Caco-2 (cell line): Measurements from ENCODE around the gene ZBTB7B. TPM values are rescaled to one million over a fixed set of nuclear protein-coding genes. Genes with fewer than 3 reads are reported as not detected.

Experiments
- BruUV-seq: library from RNA; stranded (reverse); fragments of 400-500 nt; replicated peaks from 2 replicates; lab custom pipeline; 2021; lab: Mats Ljungman, UMichigan
- CTCF ChIA-PET: fragments of 300-600 bp; sonication (Branson Sonifier 250); formaldehyde crosslinking; loops from one replicate; lab custom pipeline; 2022; ENCODE audit warnings: antibody characterized with exemption; lab: Charles Lee
- POLR2A ChIA-PET: fragments of 300-600 bp; sonication (Branson Sonifier 250); formaldehyde crosslinking; loops from one replicate; lab custom pipeline; 2022; ENCODE audit warnings: antibody characterized with exemption; lab: Charles Lee
- DNase-seq, 2 experiments: peaks; one replicate each; pipeline versions ENCODE4 v3.0.0 to v3.0.0-alpha.2; 2020 to 2022
- H3K27me3 ChIP-seq: replicated peaks from 2 replicates; pipeline ENCODE4 v1.6.0; 2011; ENCODE audit warnings: low read length; ENCODE audit not compliant: control insufficient read depth, insufficient read depth
- H3K36me3 ChIP-seq: 2 replicates; pipeline ENCODE4 v1.5.1; 2011; ENCODE audit warnings: low read length; ENCODE audit not compliant: control insufficient read depth, insufficient read depth
- H3K4me1 ChIP-seq: fragments of 250-450 bp; sonication (Bioruptor Pico); 2 replicates; pipeline ENCODE4 v1.5.1; 2020; ENCODE audit warnings: mild to moderate bottlenecking
- H3K4me3 ChIP-seq: 2 replicates; pipeline ENCODE4 v1.5.1; 2011; ENCODE audit warnings: low read depth, mild to moderate bottlenecking, control low read depth, low read length
- H3K9me3 ChIP-seq: fragments of 250-450 bp; sonication (Bioruptor Pico); 2 replicates; pipeline ENCODE4 v1.5.1; 2020; ENCODE audit warnings: mild to moderate bottlenecking, moderate library complexity
- H3K27ac Mint-ChIP-seq: one replicate; pipeline ENCODE4 v1.8.0; 2022; ENCODE audit warnings: mixed read lengths; ENCODE audit not compliant: unreplicated experiment
- H3K27me3 Mint-ChIP-seq: one replicate; pipeline ENCODE4 v1.8.0; 2022; ENCODE audit warnings: mixed read lengths; ENCODE audit not compliant: insufficient read depth, unreplicated experiment
- H3K36me3 Mint-ChIP-seq: one replicate; pipeline ENCODE4 v1.8.0; 2022; ENCODE audit warnings: mild to moderate bottlenecking, mixed read lengths; ENCODE audit not compliant: insufficient read depth, unreplicated experiment
- H3K4me1 Mint-ChIP-seq: one replicate; pipeline ENCODE4 v1.8.0; 2022; ENCODE audit warnings: low read depth, mixed read lengths; ENCODE audit not compliant: unreplicated experiment
- H3K4me3 Mint-ChIP-seq: one replicate; pipeline ENCODE4 v1.8.0; 2022; ENCODE audit warnings: mild to moderate bottlenecking, moderate library complexity, mixed read lengths; ENCODE audit not compliant: unreplicated experiment
- H3K9me3 Mint-ChIP-seq: one replicate; pipeline ENCODE4 v1.8.0; 2022; ENCODE audit warnings: mixed read lengths; ENCODE audit not compliant: unreplicated experiment
- CTCF ChIP-seq, 2 experiments: fragments of 200-600 bp in 1 of 2; IDR thresholded peaks; 1 replicate in 1 of 2; 2 replicates in 1 of 2; pipeline versions ENCODE4 v1.5.1 to v1.8.0; 2011 to 2022; ENCODE audit warnings: antibody characterized with exemption in 1 of 2, control low read depth in 1 of 2, inconsistent platforms in 1 of 2, low read depth in 1 of 2, low read length in 1 of 2, mild to moderate bottlenecking in 1 of 2, moderate library complexity in 1 of 2; ENCODE audit not compliant: insufficient read depth in 1 of 2, severe bottlenecking in 1 of 2, unreplicated experiment in 1 of 2
- intact Hi-C: fragments of 100-400 bp; cut with micrococcal nuclease; formaldehyde crosslinking; loops from one replicate; pipeline ENCODE4 v1.10.0; 2022; ENCODE audit not compliant: unreplicated experiment
- total RNA-seq: library from RNA; stranded (reverse); gene quantifications from 2 replicates; pipeline ENCODE4 v1.2.3, GENCODE V29; 2022

ZBTB7B gene
- total RNA-seq, 1 experiment from 2014 or later: 46.8 TPM

GRCh38 chr1:154988058-154988954 lies 14.3 kb upstream of the ZBTB7B start:
- H3K27me3 ChIP-seq: no peaks in the 10 kb centered on the region
- H3K36me3 ChIP-seq: peaks cover 8% of the 10 kb centered on the region
- peak in 1 of 2 experiments; percentile 32 for DNase-seq
- H3K4me3 Mint-ChIP-seq: no peak overlapping the region
- H3K27ac Mint-ChIP-seq: no peak overlapping the region
- no peaks in the 10 kb centered on the region for H3K27me3 Mint-ChIP-seq
- POLR2A ChIA-PET: interaction anchor here (1.0 to 1.1 kb wide), 2 partner anchors 16 to 27 kb away, joined by 3 to 8 read pairs; partner anchors contain the start of gene PYGO2
- H3K9me3 Mint-ChIP-seq: no peaks in the 10 kb centered on the region
- peaks cover 59% of the 10 kb centered on the region for H3K36me3 Mint-ChIP-seq
- intact Hi-C loops: no loop called here
- H3K4me1 Mint-ChIP-seq: no peaks in the 10 kb centered on the region
- CTCF ChIA-PET: interaction anchor here (0.5 to 1.3 kb wide), 8 partner anchors 8 to 63 kb away, joined by 3 to 6 read pairs (median 4); partner anchors contain the start of gene ADAM15
- no peak overlapping the region for H3K4me3 ChIP-seq
- TF ChIP-seq CTCF (IDR thresholded peaks at IDR 0.05; ENCODE audit: insufficient read depth in 1 of 2, low read depth in 1 of 2, low read length in 1 of 2, severe bottlenecking in 1 of 2, unreplicated experiment in 1 of 2): peak in 1 of 2 experiments; percentile 31
- H3K9me3 ChIP-seq: no peaks in the 10 kb centered on the region
- no peaks in the 10 kb centered on the region; the same call in 1 of the 2 replicates for H3K4me1 ChIP-seq
- no TSS peak for BruUV-seq

GRCh38 chr1:154989195-154989860 lies 13.3 kb upstream of the ZBTB7B start:
- no TSS peak for BruUV-seq
- no peaks in the 10 kb centered on the region for H3K27me3 Mint-ChIP-seq
- TF ChIP-seq CTCF (IDR thresholded peaks at IDR 0.05; ENCODE audit: insufficient read depth in 1 of 2, low read depth in 1 of 2, low read length in 1 of 2, severe bottlenecking in 1 of 2, unreplicated experiment in 1 of 2): no peak
- no peaks in the 10 kb centered on the region for H3K4me1 Mint-ChIP-seq
- peaks cover 7% of the 10 kb centered on the region; the same call in 1 of the 2 replicates for H3K4me1 ChIP-seq
- no peaks in the 10 kb centered on the region for H3K9me3 ChIP-seq
- CTCF ChIA-PET: no interaction called here
- no peaks in the 10 kb centered on the region for H3K27me3 ChIP-seq
- no peak overlapping the region for H3K4me3 Mint-ChIP-seq
- H3K36me3 ChIP-seq: peaks cover 8% of the 10 kb centered on the region
- POLR2A ChIA-PET: no interaction called here
- intact Hi-C loops: no loop called here
- no peak overlapping the region for H3K4me3 ChIP-seq
- no peaks in the 10 kb centered on the region for H3K9me3 Mint-ChIP-seq
- no peak for DNase-seq
- H3K36me3 Mint-ChIP-seq: peaks cover 53% of the 10 kb centered on the region
- H3K27ac Mint-ChIP-seq: no peak overlapping the region

GRCh38 chr1:154990276-154990675 lies 12.3 kb upstream of the ZBTB7B start:
- no peaks in the 10 kb centered on the region for H3K27me3 Mint-ChIP-seq
- no peak overlapping the region for H3K27ac Mint-ChIP-seq
- CTCF ChIA-PET: interaction anchor here (0.9 kb wide), 1 partner anchor 9 kb away, joined by 3 read pairs; no protein-coding TSS in a partner anchor
- POLR2A ChIA-PET: interaction anchor here (0.6 kb wide), 1 partner anchor 95 kb away, joined by 3 read pairs; no protein-coding TSS in a partner anchor
- no TSS peak for BruUV-seq
- Histone ChIP-seq H3K4me3 (no peak overlapping the region), H3K4me1 (0 out of 2 replicates have a peak, but pooled peaks cover 7% of the 10 kb centered on the region), H3K9me3 (no peaks in the 10 kb centered on the region), H3K36me3 (peaks cover 8% of the 10 kb centered on the region), H3K27me3 (no peaks in the 10 kb centered on the region)
- no peak overlapping the region for H3K4me3 Mint-ChIP-seq
- H3K4me1 Mint-ChIP-seq: no peaks in the 10 kb centered on the region
- no peak for DNase-seq
- intact Hi-C loops: no loop called here
- peaks cover 50% of the 10 kb centered on the region for H3K36me3 Mint-ChIP-seq
- H3K9me3 Mint-ChIP-seq: no peaks in the 10 kb centered on the region
- no peak for TF ChIP-seq CTCF (IDR thresholded peaks at IDR 0.05; ENCODE audit: insufficient read depth in 1 of 2, low read depth in 1 of 2, low read length in 1 of 2, severe bottlenecking in 1 of 2, unreplicated experiment in 1 of 2)
